Keratinocyte (primary cell): ENCODE measurements around the gene TEAD4. TPM values are rescaled to one million over a fixed set of nuclear protein-coding genes. Genes with fewer than 3 reads are reported as not detected.
A peak's percentile ranks its signal among the peaks of the same experiment; 100 is the strongest.

ENCODE experiments used
- DNase-seq: peaks from one replicate; pipeline ENCODE4 v3.0.0-alpha.2; 2011; ENCODE audit warnings: low read depth, missing footprints, low spot score
- FAIRE-seq: peaks from 2 replicates; lab custom pipeline; 2011; peaks lifted over from hg19 to GRCh38; lab: Jason Lieb, UNC
- H2AFZ ChIP-seq: 2 replicates; pipeline ENCODE4 v1.6.0; 2012; ENCODE audit warnings: low read length, control low read depth, inconsistent platforms; ENCODE audit not compliant: control insufficient read depth
- H3K27ac ChIP-seq: 2 replicates; pipeline ENCODE4 v1.5.1; 2011; ENCODE audit warnings: low read length; ENCODE audit not compliant: control insufficient read depth, insufficient read depth
- H3K27me3 ChIP-seq: 3 replicates; pipeline ENCODE4 v1.6.0; 2011; ENCODE audit warnings: low read length; ENCODE audit not compliant: control insufficient read depth, insufficient read depth; ENCODE audit errors: extremely low read depth
- H3K36me3 ChIP-seq, 2 experiments: 2 replicates in 1 of 2; 3 replicates in 1 of 2; pipeline ENCODE4 v1.5.1; 2011; ENCODE audit warnings: low read length in 2 of 2, mild to moderate bottlenecking in 1 of 2; ENCODE audit not compliant: control insufficient read depth in 2 of 2, insufficient read depth in 2 of 2; ENCODE audit errors: extremely low read depth in 1 of 2
- H3K4me1 ChIP-seq: 3 replicates; pipeline ENCODE4 v1.5.1; 2011; ENCODE audit warnings: low read length; ENCODE audit not compliant: control insufficient read depth, insufficient read depth; ENCODE audit errors: extremely low read depth
- H3K4me2 ChIP-seq: 3 replicates; pipeline ENCODE4 v1.6.0; 2011; ENCODE audit warnings: low read depth, low read length; ENCODE audit not compliant: control insufficient read depth, insufficient read depth; ENCODE audit errors: extremely low read depth
- H3K4me3 ChIP-seq, 3 experiments: fragments of 200-600 bp in 1 of 3; sonication (generic) in 1 of 3; 2 replicates in 2 of 3; 3 replicates in 1 of 3; pipeline ENCODE4 v1.5.1; 2011 to 2016; ENCODE audit warnings: low read length in 3 of 3, mild to moderate bottlenecking in 3 of 3, control low read depth in 2 of 3, inconsistent platforms in 1 of 3, low read depth in 1 of 3, mixed read lengths in 1 of 3, mixed run types in 1 of 3, moderate library complexity in 1 of 3; ENCODE audit not compliant: control insufficient read depth in 2 of 3, insufficient read depth in 2 of 3; ENCODE audit errors: extremely low read depth in 1 of 3
- H3K79me2 ChIP-seq: 2 replicates; pipeline ENCODE4 v1.6.0; 2012; ENCODE audit warnings: low read length; ENCODE audit not compliant: control insufficient read depth, insufficient read depth
- H3K9ac ChIP-seq: 3 replicates; pipeline ENCODE4 v1.6.0; 2011; ENCODE audit warnings: low read length; ENCODE audit not compliant: control insufficient read depth, insufficient read depth; ENCODE audit errors: extremely low read depth
- H3K9me1 ChIP-seq: 3 replicates; pipeline ENCODE4 v1.6.0; 2011; ENCODE audit warnings: low read length; ENCODE audit not compliant: control insufficient read depth, insufficient read depth; ENCODE audit errors: extremely low read depth
- H3K9me3 ChIP-seq: 2 replicates; pipeline ENCODE4 v1.5.1; 2012; ENCODE audit warnings: low read depth, low read length; ENCODE audit not compliant: control insufficient read depth
- H4K20me1 ChIP-seq: 3 replicates; pipeline ENCODE4 v1.6.0; 2011; ENCODE audit warnings: low read length; ENCODE audit not compliant: control insufficient read depth, insufficient read depth; ENCODE audit errors: extremely low read depth
- EZH2 ChIP-seq: IDR thresholded peaks from one replicate; pipeline ENCODE4 v1.6.1; 2012; ENCODE audit warnings: inconsistent platforms, mild to moderate bottlenecking, low read length, moderate library complexity
- dilution Hi-C: fragments of 300-500 bp; cut with MboI; formaldehyde crosslinking; loops from one replicate; pipeline ENCODE4 v1.7.0; 2020; ENCODE audit warnings: low sequenced_read_pairs; ENCODE audit not compliant: extremely low pct_ligation_motif_present
- polyA plus RNA-seq, 5 experiments: library from polyadenylated mRNA; depleted of rRNA in 3 of 5; stranded (reverse) in 3 of 5; stranded (forward) in 1 of 5; unstranded in 1 of 5; fragments of >200 nt; gene quantifications; 1 replicate in 1 of 5; 2 replicates in 3 of 5; 3 replicates in 1 of 5; pipeline versions ENCODE4 v1.2.1 to v1.2.3, GENCODE V29; 2011 to 2012; ENCODE audit warnings: missing spikeins in 2 of 5, low read depth in 1 of 5, low replicate concordance in 1 of 5
- TF ChIP-seq, protein P1 (sequence below), 3 experiments: IDR thresholded peaks in 1 of 3; conservative IDR thresholded peaks in 1 of 3; optimal IDR thresholded peaks in 1 of 3; 2 replicates in 2 of 3; 3 replicates in 1 of 3; pipeline versions ENCODE3 to v1.5.1; 2011; ENCODE audit warnings: low read length in 3 of 3, mild to moderate bottlenecking in 3 of 3, moderate library complexity in 2 of 3, control low read depth in 1 of 3, inconsistent platforms in 1 of 3; ENCODE audit not compliant: insufficient read depth in 2 of 3; ENCODE audit errors: extremely low read depth in 1 of 3

The TEAD4 gene
- polyA plus RNA-seq, 1 donor (not counting 4 experiments of a cell fraction or from before 2014, with no cell fraction given), result 8.1 TPM

DNA sequence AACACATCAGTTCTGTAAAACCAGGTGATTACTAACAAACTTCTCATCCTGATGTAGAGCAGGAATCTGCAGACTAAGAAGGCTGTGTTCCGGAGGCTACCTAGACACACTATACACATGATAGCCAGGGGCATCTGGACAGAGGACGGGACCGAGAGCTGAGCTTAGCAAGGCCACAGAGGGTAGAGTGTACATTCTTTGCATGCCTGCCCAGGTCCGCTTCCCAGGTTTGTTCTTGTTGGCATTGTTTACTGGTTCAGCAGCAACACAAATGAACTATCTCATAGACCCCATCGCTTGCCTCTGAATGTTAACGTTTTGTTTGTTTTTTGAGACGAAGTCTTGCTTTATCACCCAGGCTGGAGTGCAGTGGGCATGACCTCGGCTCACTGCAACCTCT lies 17.7 kb upstream of the TEAD4 start:
- H3K4me1 ChIP-seq, result peaks cover 2% of the 10 kb centered on the region
- no peak overlapping the region for H3K4me3 ChIP-seq
- H2AFZ ChIP-seq, result no peak overlapping the region
- no peak for TF ChIP-seq EZH2
- TF ChIP-seq, protein P1, sequence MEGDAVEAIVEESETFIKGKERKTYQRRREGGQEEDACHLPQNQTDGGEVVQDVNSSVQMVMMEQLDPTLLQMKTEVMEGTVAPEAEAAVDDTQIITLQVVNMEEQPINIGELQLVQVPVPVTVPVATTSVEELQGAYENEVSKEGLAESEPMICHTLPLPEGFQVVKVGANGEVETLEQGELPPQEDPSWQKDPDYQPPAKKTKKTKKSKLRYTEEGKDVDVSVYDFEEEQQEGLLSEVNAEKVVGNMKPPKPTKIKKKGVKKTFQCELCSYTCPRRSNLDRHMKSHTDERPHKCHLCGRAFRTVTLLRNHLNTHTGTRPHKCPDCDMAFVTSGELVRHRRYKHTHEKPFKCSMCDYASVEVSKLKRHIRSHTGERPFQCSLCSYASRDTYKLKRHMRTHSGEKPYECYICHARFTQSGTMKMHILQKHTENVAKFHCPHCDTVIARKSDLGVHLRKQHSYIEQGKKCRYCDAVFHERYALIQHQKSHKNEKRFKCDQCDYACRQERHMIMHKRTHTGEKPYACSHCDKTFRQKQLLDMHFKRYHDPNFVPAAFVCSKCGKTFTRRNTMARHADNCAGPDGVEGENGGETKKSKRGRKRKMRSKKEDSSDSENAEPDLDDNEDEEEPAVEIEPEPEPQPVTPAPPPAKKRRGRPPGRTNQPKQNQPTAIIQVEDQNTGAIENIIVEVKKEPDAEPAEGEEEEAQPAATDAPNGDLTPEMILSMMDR (optimal IDR thresholded peaks at IDR 0.05 in 1 of 3, IDR thresholded peaks at IDR 0.05 in 1 of 3, conservative IDR thresholded peaks at IDR 0.05 in 1 of 3; ENCODE audit: extremely low read depth in 1 of 3, insufficient read depth in 2 of 3, low read length in 3 of 3), result no peak
- no peak overlapping the region for H3K4me2 ChIP-seq
- H3K27ac ChIP-seq, result no peak overlapping the region
- H3K79me2 ChIP-seq, result no peaks in the 10 kb centered on the region
- dilution Hi-C loops, result no loop called here
- no peaks in the 10 kb centered on the region for H4K20me1 ChIP-seq
- H3K27me3 ChIP-seq, result no peaks in the 10 kb centered on the region
- no peak overlapping the region for H3K9ac ChIP-seq
- no peak for FAIRE-seq
- H3K36me3 ChIP-seq, result peaks cover 13 to 16% of the 10 kb centered on the region in 2 experiments
- H3K9me1 ChIP-seq, result no peaks in the 10 kb centered on the region
- no peaks in the 10 kb centered on the region for H3K9me3 ChIP-seq
- no peak for DNase-seq

DNA sequence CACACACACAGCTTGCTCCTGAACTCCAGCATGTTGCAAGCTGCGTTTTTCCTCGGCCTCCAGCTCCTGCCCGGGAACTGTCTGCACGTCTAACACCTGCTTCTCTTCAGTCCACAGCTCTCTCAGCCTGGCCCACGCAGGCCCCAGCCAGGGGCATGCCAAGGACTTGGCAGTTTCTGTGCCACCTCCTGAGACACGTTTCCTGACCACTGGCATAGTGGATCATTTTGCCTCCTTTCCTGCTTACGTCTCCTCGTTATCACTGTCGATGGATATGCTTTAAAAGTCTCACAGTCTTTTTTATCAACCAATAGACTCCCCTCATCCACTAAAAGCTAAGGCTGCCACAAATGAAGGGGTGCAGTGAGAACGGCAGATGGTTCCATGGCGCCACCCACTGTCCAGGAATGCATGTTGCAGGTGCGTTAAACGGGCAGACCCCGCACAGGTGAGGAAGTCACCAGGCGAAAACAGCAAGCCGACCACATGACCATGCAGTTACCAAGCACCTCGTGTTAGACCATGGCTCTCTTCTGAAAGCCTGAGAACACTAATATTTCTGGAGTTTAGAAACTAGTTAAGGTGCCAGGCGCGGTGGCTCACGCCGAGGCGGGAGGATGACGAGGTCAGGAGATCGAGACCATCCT lies 14.7 kb upstream of the TEAD4 start:
- TF ChIP-seq, protein P1 (optimal IDR thresholded peaks at IDR 0.05 in 1 of 3, IDR thresholded peaks at IDR 0.05 in 1 of 3, conservative IDR thresholded peaks at IDR 0.05 in 1 of 3; ENCODE audit: extremely low read depth in 1 of 3, insufficient read depth in 2 of 3, low read length in 3 of 3), result peak; percentile 86 to 99 (median 98)
- TF ChIP-seq EZH2, result no peak
- H3K4me2 ChIP-seq, result peak overlapping the region; percentile 73
- no peaks in the 10 kb centered on the region for H3K79me2 ChIP-seq
- H3K9ac ChIP-seq, result no peak overlapping the region
- dilution Hi-C loops, result no loop called here
- peaks cover 7 to 8% of the 10 kb centered on the region in 2 experiments for H3K36me3 ChIP-seq
- no peaks in the 10 kb centered on the region for H4K20me1 ChIP-seq
- H2AFZ ChIP-seq, result peak overlapping the region; percentile 66
- H3K9me1 ChIP-seq, result no peaks in the 10 kb centered on the region
- no peak overlapping the region for H3K4me3 ChIP-seq
- peaks cover 2% of the 10 kb centered on the region for H3K4me1 ChIP-seq
- peak; percentile 39 for FAIRE-seq
- no peaks in the 10 kb centered on the region for H3K9me3 ChIP-seq
- H3K27me3 ChIP-seq, result no peaks in the 10 kb centered on the region
- no peak overlapping the region for H3K27ac ChIP-seq
- no peak for DNase-seq
